ENCODE data around the gene KAZN. TPM values are rescaled to one million over a fixed set of nuclear protein-coding genes. Genes with fewer than 3 reads are reported as not detected.

KAZN gene
- total and polyA plus RNA-seq, 12 donors, result 1.1 to 6.5 (median 1.9) TPM

DNA sequence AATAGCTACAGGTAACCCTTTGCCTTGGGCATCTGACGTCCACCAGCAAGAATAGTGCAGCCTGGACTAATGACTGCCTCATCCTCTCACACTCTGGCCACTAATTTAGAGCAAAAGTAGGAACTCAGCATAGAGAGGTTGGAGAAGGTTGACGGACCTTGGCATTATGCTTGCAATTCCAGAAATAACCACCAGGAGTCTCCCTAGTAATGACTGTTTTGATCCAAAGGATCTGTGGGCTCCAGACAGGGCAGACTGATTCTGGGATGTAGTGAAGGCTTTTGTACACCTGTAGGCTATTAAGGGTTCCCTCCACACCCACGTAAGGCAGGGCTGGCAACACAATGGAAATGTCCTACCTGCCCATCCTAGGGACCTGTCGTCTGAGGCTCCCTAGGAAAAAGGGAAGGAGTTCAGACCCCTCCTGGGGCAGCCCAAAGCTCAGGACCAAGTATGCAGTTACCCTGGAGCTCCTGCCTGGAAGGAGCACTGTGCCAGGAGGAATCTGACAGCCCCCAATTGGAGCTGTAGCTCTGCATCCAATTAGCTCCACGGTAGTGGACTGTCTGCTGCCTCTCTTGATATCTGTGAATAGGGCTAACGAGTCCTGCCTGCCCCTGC lies 464.1 kb downstream of the KAZN start:
- Histone ChIP-seq H3K4me3 (no peak overlapping the region), H3K9me3 (peaks cover 0 to 11% (median 3%) of the 10 kb centered on the region in 11 donors), H3K36me3 (peaks cover 0 to 44% (median 0%) of the 10 kb centered on the region in 9 donors), H3K27ac (no peak overlapping the region), H3K4me1 (no peaks in the 10 kb centered on the region), H3K27me3 (no peaks in the 10 kb centered on the region)
- no peak for DNase-seq
- intact Hi-C loops (cut with DNase I), result no loop called here
- ATAC-seq, result no peak
- 94 to 95% methylated on average over 6 of the region's 6 CpGs for WGBS, 2 donors
- TF ChIP-seq, protein P1, sequence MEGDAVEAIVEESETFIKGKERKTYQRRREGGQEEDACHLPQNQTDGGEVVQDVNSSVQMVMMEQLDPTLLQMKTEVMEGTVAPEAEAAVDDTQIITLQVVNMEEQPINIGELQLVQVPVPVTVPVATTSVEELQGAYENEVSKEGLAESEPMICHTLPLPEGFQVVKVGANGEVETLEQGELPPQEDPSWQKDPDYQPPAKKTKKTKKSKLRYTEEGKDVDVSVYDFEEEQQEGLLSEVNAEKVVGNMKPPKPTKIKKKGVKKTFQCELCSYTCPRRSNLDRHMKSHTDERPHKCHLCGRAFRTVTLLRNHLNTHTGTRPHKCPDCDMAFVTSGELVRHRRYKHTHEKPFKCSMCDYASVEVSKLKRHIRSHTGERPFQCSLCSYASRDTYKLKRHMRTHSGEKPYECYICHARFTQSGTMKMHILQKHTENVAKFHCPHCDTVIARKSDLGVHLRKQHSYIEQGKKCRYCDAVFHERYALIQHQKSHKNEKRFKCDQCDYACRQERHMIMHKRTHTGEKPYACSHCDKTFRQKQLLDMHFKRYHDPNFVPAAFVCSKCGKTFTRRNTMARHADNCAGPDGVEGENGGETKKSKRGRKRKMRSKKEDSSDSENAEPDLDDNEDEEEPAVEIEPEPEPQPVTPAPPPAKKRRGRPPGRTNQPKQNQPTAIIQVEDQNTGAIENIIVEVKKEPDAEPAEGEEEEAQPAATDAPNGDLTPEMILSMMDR (IDR thresholded peaks at IDR 0.05), result peak in 8 of 9 donors; percentile 12 to 39 (median 28)

DNA sequence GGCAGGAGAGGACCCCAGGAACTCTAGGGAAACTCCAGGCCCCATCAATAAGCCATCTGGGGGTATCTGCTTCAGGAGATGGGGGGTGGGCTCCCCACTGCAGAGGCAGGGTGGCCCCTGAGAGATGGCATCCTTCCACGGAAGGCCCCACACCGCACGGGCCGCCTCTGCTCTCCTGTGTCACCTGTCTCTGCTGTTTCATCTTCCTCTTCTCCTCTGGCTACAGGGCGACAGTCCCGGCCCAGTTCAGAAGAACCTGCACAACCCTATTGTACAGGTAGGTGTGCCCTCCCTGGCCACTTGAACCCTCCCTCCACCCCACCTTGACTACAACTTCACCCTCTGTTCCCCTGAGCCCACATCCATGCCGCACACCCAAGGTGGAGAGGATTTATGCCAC lies 464.9 kb downstream of the KAZN start:
- no peaks in the 10 kb centered on the region for H3K4me1 ChIP-seq
- H3K27me3 ChIP-seq, result no peaks in the 10 kb centered on the region
- H3K36me3 ChIP-seq, result peaks cover 0 to 37% (median 0%) of the 10 kb centered on the region in 9 donors
- TF ChIP-seq, protein P1 (IDR thresholded peaks at IDR 0.05), result no peak
- ATAC-seq (no peak), DNase-seq (no peak)
- peaks cover 0 to 11% (median 3%) of the 10 kb centered on the region in 11 donors for H3K9me3 ChIP-seq
- no peak overlapping the region for H3K27ac ChIP-seq
- H3K4me3 ChIP-seq, result no peak overlapping the region
- intact Hi-C loops (cut with DNase I), result no loop called here
- WGBS, 2 donors, result 95 to 97% methylated on average over 7 of the region's 7 CpGs

DNA sequence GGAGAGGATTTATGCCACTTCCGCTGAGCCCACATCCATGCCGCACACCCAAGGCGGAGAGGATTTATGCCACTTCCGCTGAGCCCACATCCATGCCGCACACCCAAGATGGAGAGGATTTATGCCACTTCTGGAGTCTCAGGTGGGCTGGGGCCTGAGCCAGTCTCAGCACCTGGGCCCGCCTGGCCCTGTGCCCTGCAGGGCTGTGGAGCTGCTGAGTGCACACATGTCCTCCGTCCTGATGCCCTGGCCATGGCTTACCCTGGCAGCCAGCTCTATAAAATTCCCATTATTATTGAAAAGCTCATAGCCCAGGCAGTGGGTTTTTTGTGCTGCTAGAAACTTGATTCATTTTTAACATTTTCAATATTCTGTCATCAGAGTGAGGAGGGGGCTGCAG lies 465.3 kb downstream of the KAZN start:
- H3K27me3 ChIP-seq, result no peaks in the 10 kb centered on the region
- intact Hi-C loops (cut with DNase I), result no loop called here
- peaks cover 0 to 11% (median 3%) of the 10 kb centered on the region in 11 donors for H3K9me3 ChIP-seq
- no peak overlapping the region for H3K4me3 ChIP-seq
- H3K4me1 ChIP-seq, result no peaks in the 10 kb centered on the region
- peaks cover 0 to 35% (median 0%) of the 10 kb centered on the region in 9 donors for H3K36me3 ChIP-seq
- TF ChIP-seq, protein P1 (IDR thresholded peaks at IDR 0.05), result no peak
- WGBS, 2 donors, result 97% methylated on average over 7 of the region's 7 CpGs
- no peak for DNase-seq
- no peak overlapping the region for H3K27ac ChIP-seq
- ATAC-seq, result no peak

DNA sequence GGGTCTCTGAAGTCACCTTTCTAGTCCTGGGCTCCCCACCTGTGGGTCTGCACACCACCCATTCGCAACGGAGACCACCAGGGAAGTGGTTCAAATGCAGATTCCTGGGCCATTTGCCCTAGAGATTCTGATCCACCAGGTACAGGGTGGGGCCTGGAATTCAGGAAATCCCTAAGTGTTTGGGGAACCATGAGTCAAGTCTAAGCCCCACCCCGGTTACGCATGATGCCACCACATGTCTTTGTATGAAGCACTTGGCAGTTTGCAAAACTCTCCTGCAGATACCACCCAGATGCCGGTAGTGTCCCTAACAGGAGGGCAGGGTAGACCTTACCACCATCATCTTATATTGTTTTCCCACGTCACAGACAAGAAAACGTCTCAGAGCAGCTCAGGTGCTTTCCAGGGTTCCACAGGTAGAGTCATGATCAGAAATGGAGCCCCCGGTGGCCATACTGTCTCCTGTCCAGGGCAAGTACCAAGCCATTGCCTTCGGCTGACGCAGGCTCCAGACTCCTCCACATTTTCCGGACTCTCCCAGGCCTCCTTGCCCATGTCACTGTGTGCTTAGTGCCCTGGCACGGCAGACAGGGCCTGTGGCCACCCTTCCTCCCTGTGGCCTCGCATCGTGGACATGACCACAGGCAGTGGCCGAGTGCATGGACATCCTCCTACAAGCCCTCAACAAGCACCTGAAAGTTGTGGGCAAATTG lies 465.9 kb downstream of the KAZN start:
- WGBS, 2 donors, result 92 to 95% methylated on average over 15 of the region's 15 CpGs
- Histone ChIP-seq H3K9me3 (peaks cover 0 to 11% (median 3%) of the 10 kb centered on the region in 11 donors), H3K4me3 (no peak overlapping the region), H3K36me3 (peaks cover 0 to 35% (median 0%) of the 10 kb centered on the region in 9 donors), H3K27me3 (no peaks in the 10 kb centered on the region), H3K4me1 (no peaks in the 10 kb centered on the region), H3K27ac (no peak overlapping the region)
- ATAC-seq (no peak), DNase-seq (no peak)
- intact Hi-C loops (cut with DNase I), result no loop called here
- TF ChIP-seq, protein P1 (IDR thresholded peaks at IDR 0.05), result no peak
